ENCODE measurements around the gene PIK3CG.

- TF ChIP-seq POLR2A (IDR thresholded peaks at IDR 0.05) (no peak), CTCF (IDR thresholded peaks at IDR 0.05) (peak in 3 of 4 experiments; percentile 35 to 57 (median 55))
Observed at GRCh38 chr7:106947244-106947728, 82.2 kb downstream of the PIK3CG start.
